Measurements from ENCODE around the gene MBD6.

- no peak for TF ChIP-seq POLR2A (IDR thresholded peaks at IDR 0.05)
- no peak for TF ChIP-seq CTCF (IDR thresholded peaks at IDR 0.05)
- no peak for TF ChIP-seq EP300 (IDR thresholded peaks at IDR 0.05)
Observed at GRCh38 chr12:57518920-57519795, 3.5 kb upstream of the MBD6 start.
